Fibroblast of lung (primary cell): ENCODE results near the gene NXPH3. TPM values are rescaled to one million over a fixed set of nuclear protein-coding genes. Genes with fewer than 3 reads are reported as not detected.

Experiments
- DNase-seq, 2 donors: peaks; one replicate each; pipeline versions ENCODE4 v3.0.0 to v3.0.0-alpha.2; 2010; ENCODE audit warnings: low read depth in 2 of 2
- H2AFZ ChIP-seq: 2 replicates; pipeline ENCODE4 v1.5.1; 2012; ENCODE audit warnings: low read length, control low read depth, inconsistent platforms
- H3K27ac ChIP-seq: 2 replicates; pipeline ENCODE4 v1.5.1; 2011; ENCODE audit warnings: low read length, control low read depth; ENCODE audit not compliant: insufficient read depth
- H3K27me3 ChIP-seq: 2 replicates; pipeline ENCODE4 v1.5.1; 2011; ENCODE audit warnings: mild to moderate bottlenecking, low read length; ENCODE audit not compliant: control insufficient read depth, insufficient read depth
- H3K36me3 ChIP-seq: 2 replicates; pipeline ENCODE4 v1.5.1; 2011; ENCODE audit warnings: low read length; ENCODE audit not compliant: control insufficient read depth, insufficient read depth
- H3K4me1 ChIP-seq: 2 replicates; pipeline ENCODE4 v1.5.1; 2011; ENCODE audit warnings: low read length; ENCODE audit not compliant: control insufficient read depth, insufficient read depth; ENCODE audit errors: extremely low read depth
- H3K4me2 ChIP-seq: 2 replicates; pipeline ENCODE4 v1.5.1; 2011; ENCODE audit warnings: low read length, control low read depth; ENCODE audit not compliant: insufficient read depth; ENCODE audit errors: extremely low read depth
- H3K4me3 ChIP-seq, 4 experiments: fragments of 200-600 bp in 1 of 4; sonication (generic) in 1 of 4; replicated peaks in 1 of 4; 2 replicates each; pipeline ENCODE4 v1.5.1; 2011 to 2016; ENCODE audit warnings: low read length in 4 of 4, low read depth in 3 of 4, mild to moderate bottlenecking in 3 of 4, control low read depth in 2 of 4, inconsistent platforms in 1 of 4, mixed read lengths in 1 of 4; ENCODE audit not compliant: insufficient read depth in 1 of 4; ENCODE audit errors: control extremely low read depth in 1 of 4
- H3K79me2 ChIP-seq: 2 replicates; pipeline ENCODE4 v1.5.1; 2012; ENCODE audit warnings: mild to moderate bottlenecking, low read length, inconsistent platforms; ENCODE audit not compliant: control insufficient read depth, insufficient read depth
- H3K9ac ChIP-seq: 2 replicates; pipeline ENCODE4 v1.5.1; 2011; ENCODE audit warnings: mild to moderate bottlenecking, low read length, control low read depth; ENCODE audit not compliant: insufficient read depth
- H3K9me3 ChIP-seq: 2 replicates; pipeline ENCODE4 v1.5.1; 2012; ENCODE audit warnings: low read depth, low read length; ENCODE audit not compliant: control insufficient read depth, insufficient read depth
- H4K20me1 ChIP-seq: 2 replicates; pipeline ENCODE4 v1.5.1; 2011; ENCODE audit warnings: low read length; ENCODE audit not compliant: control insufficient read depth, insufficient read depth; ENCODE audit errors: extremely low read depth
- EZH2 ChIP-seq: IDR thresholded peaks from 2 replicates; pipeline ENCODE4 v1.5.1; 2012; ENCODE audit warnings: low read length, control low read depth, mild to moderate bottlenecking; ENCODE audit errors: missing control alignments
- polyA plus RNA-seq, 2 donors: library from polyadenylated mRNA; depleted of rRNA in 1 of 2; stranded (reverse) in 1 of 2; unstranded in 1 of 2; fragments of >200 nt; gene quantifications; 2 replicates each; pipeline ENCODE4 v1.2.1, GENCODE V29; 2011 to 2012; ENCODE audit warnings: missing spikeins in 1 of 2
- total RNA-seq: library from RNA; depleted of rRNA; stranded (reverse); fragments of >200 nt; gene quantifications from 2 replicates; pipeline ENCODE4 v1.2.1, GENCODE V29; 2014
- TF ChIP-seq, protein P1 (sequence below), 2 donors: IDR thresholded peaks in 1 of 2; conservative IDR thresholded peaks in 1 of 2; 1 replicate in 1 of 2; 2 replicates in 1 of 2; pipeline ENCODE4 v1.5.1; 2011 to 2012; ENCODE audit warnings: low read length in 2 of 2, control low read depth in 1 of 2, inconsistent platforms in 1 of 2, low read depth in 1 of 2, mild to moderate bottlenecking in 1 of 2

NXPH3 gene
- total and polyA plus RNA-seq, 2 donors (not counting 1 experiment from before 2014, with no cell fraction given), result 0.36 to 0.66 TPM

DNA sequence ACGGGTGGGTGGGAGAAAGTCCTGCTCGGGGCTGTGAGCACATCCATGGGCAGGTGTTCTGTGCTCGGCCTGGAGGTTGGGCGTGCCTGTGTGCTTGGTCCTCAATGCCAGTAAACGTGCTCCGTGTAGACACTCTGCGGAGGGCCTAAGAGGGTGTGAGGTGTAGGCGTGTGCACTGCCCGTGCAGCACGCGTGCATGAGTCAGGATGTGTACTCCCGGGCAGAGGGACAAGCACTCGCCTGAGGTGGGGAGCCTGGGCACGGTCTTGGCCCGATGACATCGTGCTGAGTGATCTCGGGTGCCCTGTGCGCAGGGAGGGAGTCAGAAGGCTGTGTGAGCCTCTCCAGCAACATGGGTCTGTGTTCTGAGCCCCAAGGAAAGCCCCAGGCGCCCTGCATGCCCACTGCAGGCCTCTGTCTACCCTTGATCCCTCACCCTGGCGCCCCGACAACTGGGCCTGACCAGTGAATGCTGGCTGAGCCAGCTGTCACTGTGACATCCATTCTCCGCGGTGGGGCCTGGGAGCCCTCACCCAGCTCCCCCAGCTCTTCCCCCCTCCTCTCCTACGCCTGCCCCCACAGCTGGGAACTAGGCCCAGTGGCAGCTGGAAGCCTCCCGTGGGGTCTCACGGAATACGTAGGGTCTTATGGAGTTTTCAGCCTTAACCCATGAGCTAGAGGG, 23.5 kb upstream of the NXPH3 start:
- DNase-seq, result peak; percentile 13 to 21
- no peaks in the 10 kb centered on the region for H3K9me3 ChIP-seq
- H3K4me2 ChIP-seq, result no peak overlapping the region
- H3K36me3 ChIP-seq, result no peaks in the 10 kb centered on the region
- H3K27ac ChIP-seq, result no peak overlapping the region
- H3K4me1 ChIP-seq, result no peaks in the 10 kb centered on the region
- H3K79me2 ChIP-seq, result no peaks in the 10 kb centered on the region
- H3K4me3 ChIP-seq, result no peak overlapping the region
- no peak overlapping the region for H2AFZ ChIP-seq
- H4K20me1 ChIP-seq, result no peaks in the 10 kb centered on the region
- no peaks in the 10 kb centered on the region for H3K27me3 ChIP-seq
- H3K9ac ChIP-seq, result no peak overlapping the region
- TF ChIP-seq, protein P1, sequence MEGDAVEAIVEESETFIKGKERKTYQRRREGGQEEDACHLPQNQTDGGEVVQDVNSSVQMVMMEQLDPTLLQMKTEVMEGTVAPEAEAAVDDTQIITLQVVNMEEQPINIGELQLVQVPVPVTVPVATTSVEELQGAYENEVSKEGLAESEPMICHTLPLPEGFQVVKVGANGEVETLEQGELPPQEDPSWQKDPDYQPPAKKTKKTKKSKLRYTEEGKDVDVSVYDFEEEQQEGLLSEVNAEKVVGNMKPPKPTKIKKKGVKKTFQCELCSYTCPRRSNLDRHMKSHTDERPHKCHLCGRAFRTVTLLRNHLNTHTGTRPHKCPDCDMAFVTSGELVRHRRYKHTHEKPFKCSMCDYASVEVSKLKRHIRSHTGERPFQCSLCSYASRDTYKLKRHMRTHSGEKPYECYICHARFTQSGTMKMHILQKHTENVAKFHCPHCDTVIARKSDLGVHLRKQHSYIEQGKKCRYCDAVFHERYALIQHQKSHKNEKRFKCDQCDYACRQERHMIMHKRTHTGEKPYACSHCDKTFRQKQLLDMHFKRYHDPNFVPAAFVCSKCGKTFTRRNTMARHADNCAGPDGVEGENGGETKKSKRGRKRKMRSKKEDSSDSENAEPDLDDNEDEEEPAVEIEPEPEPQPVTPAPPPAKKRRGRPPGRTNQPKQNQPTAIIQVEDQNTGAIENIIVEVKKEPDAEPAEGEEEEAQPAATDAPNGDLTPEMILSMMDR (conservative IDR thresholded peaks at IDR 0.05 in 1 of 2, IDR thresholded peaks at IDR 0.05 in 1 of 2; ENCODE audit: low read depth in 1 of 2, low read length in 2 of 2), result no peak
- TF ChIP-seq EZH2, result no peak

DNA sequence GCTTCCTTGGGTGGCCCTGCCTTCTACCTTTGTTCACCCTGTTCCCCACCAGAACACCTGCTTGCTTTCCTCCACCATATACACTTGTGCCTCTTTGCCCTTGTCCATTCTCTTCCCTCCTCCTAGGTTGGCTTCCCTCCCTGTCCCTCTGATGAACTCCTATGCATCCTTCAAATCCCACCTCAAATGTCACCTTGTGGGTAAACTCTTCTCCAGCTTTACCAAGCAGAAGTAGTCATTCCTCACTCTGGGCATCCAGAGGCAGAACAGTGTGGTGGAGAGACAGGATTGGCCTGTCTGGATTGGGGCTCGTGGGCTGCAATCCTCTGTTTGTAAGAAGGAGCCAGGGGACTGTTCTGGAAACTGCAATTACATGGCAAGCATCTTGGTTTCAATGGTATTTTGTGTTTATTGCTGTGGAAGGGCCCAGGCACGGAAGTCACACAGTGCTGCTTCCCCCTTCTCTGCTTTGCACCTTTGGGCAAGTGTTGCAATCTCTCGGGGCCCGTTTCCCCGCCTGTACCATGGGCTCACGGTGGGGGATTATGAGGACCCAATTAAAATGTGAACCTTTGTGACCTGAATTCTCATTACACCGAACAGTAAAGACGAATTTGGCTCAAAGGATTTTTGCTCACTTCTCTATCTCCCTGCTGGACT, 21.9 kb upstream of the NXPH3 start:
- Histone ChIP-seq H2AFZ (no peak overlapping the region), H4K20me1 (no peaks in the 10 kb centered on the region), H3K9me3 (no peaks in the 10 kb centered on the region), H3K79me2 (no peaks in the 10 kb centered on the region), H3K4me2 (no peak overlapping the region), H3K27ac (no peak overlapping the region), H3K27me3 (peaks cover 2% of the 10 kb centered on the region), H3K36me3 (no peaks in the 10 kb centered on the region), H3K4me3 (no peak overlapping the region), H3K9ac (no peak overlapping the region), H3K4me1 (no peaks in the 10 kb centered on the region)
- DNase-seq, result no peak
- TF ChIP-seq, protein P1 (conservative IDR thresholded peaks at IDR 0.05 in 1 of 2, IDR thresholded peaks at IDR 0.05 in 1 of 2; ENCODE audit: low read depth in 1 of 2, low read length in 2 of 2), result no peak
- TF ChIP-seq EZH2, result no peak

DNA sequence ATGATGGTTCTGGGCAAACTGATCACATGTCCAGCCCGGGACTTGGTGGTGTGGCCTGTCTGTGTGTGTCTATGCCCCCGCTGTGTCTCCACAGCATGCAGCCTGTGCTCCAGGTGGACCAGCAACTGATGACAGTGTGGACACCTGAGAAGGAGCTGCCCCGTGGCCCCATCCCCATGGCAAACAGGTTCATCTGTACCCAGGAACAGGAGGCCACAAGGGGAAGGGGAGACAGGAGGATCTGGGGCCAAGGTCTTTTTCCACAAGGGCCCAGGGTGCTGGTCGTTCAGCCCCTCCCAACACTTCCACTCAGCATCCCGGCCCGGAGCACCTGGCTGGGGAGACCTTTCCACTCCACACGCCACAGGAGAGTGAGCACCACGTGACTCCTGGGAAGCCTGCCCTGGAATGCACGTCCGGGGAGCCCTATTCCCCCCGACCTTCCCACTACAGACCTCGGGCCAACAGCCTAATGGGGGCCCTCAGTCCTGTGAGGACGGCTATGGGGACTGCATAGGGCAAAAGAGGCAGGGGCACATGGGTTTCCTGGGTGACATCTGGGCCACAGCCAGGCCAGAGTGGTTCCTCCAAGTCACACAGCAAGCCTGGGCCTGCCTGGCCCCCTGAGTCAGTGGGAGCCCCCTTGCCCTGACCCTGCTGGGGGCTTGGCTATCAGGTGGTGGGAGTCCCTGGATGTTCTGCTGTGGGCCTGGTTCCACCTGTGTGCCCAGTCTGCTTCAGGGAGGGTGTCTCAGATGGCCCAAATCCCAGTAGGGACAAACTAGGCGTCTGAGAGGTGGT, 20.8 kb upstream of the NXPH3 start:
- Histone ChIP-seq H3K9me3 (no peaks in the 10 kb centered on the region), H3K9ac (no peak overlapping the region), H3K79me2 (no peaks in the 10 kb centered on the region), H3K27me3 (peaks cover 3% of the 10 kb centered on the region), H3K4me3 (no peak overlapping the region), H2AFZ (no peak overlapping the region), H3K27ac (no peak overlapping the region), H3K4me1 (no peaks in the 10 kb centered on the region), H4K20me1 (no peaks in the 10 kb centered on the region), H3K36me3 (no peaks in the 10 kb centered on the region), H3K4me2 (no peak overlapping the region)
- TF ChIP-seq, protein P1 (conservative IDR thresholded peaks at IDR 0.05 in 1 of 2, IDR thresholded peaks at IDR 0.05 in 1 of 2; ENCODE audit: low read depth in 1 of 2, low read length in 2 of 2), result no peak
- no peak for TF ChIP-seq EZH2
- no peak for DNase-seq
